AG04449 (cell line): ENCODE data around the gene ALAD.

Source experiments
- CTCF ChIA-PET: fragments of 350-600 bp; formaldehyde crosslinking; extraction: SDS; loops from one replicate; lab custom pipeline; 2021; ENCODE audit warnings: antibody characterized with exemption; lab: Yijun Ruan, JAX
- POLR2A ChIA-PET: fragments of 400-600, 350-600 bp; formaldehyde crosslinking; extraction: SDS; loops from one replicate; lab custom pipeline; 2020; ENCODE audit warnings: antibody characterized with exemption, inconsistent platforms; lab: Yijun Ruan, JAX
- DNase-seq: peaks from one replicate; pipeline ENCODE4 v3.0.0-alpha.2; 2010; ENCODE audit warnings: low read depth, low spot score
- H3K4me3 ChIP-seq: 2 replicates; pipeline ENCODE4 v1.5.1; 2011; ENCODE audit warnings: low read depth, mild to moderate bottlenecking, control low read depth, low read length
- TF ChIP-seq, protein P1 (sequence below): IDR thresholded peaks from one replicate; pipeline ENCODE4 v1.5.1; 2011; ENCODE audit warnings: mild to moderate bottlenecking, moderate library complexity, low read length, control low read depth, inconsistent platforms; ENCODE audit not compliant: insufficient read depth; ENCODE audit errors: missing control alignments

Gene ALAD

DNA sequence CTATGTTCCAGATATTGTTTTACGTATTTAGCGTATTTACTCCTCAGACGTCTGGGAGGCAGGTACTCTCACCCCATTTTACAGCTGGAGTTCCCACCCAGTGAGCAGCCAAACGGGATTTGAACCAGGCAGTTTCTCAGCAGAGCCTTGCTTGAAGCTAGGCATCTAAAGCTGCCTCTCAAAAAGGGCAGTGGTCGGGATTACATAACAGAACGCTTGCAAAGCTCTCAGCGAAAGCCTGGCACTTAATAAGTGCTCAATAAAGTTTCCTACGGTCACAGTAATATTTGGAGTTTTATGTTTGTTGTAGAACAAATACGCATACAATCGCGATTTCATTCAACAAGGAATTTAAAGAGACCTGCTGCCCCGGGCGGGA lies 52.0 kb downstream of the ALAD start:
- TF ChIP-seq, protein P1, sequence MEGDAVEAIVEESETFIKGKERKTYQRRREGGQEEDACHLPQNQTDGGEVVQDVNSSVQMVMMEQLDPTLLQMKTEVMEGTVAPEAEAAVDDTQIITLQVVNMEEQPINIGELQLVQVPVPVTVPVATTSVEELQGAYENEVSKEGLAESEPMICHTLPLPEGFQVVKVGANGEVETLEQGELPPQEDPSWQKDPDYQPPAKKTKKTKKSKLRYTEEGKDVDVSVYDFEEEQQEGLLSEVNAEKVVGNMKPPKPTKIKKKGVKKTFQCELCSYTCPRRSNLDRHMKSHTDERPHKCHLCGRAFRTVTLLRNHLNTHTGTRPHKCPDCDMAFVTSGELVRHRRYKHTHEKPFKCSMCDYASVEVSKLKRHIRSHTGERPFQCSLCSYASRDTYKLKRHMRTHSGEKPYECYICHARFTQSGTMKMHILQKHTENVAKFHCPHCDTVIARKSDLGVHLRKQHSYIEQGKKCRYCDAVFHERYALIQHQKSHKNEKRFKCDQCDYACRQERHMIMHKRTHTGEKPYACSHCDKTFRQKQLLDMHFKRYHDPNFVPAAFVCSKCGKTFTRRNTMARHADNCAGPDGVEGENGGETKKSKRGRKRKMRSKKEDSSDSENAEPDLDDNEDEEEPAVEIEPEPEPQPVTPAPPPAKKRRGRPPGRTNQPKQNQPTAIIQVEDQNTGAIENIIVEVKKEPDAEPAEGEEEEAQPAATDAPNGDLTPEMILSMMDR = no peak
- ChIA-PET POLR2A (no interaction called here), CTCF (interaction anchor here (2.2 to 3.0 kb wide), 5 partner anchors 10 to 309 kb away, joined by 5 to 18 read pairs (median 12); partner anchors contain the start of gene ALAD)
- H3K4me3 ChIP-seq = no peak overlapping the region
- no peak for DNase-seq

DNA sequence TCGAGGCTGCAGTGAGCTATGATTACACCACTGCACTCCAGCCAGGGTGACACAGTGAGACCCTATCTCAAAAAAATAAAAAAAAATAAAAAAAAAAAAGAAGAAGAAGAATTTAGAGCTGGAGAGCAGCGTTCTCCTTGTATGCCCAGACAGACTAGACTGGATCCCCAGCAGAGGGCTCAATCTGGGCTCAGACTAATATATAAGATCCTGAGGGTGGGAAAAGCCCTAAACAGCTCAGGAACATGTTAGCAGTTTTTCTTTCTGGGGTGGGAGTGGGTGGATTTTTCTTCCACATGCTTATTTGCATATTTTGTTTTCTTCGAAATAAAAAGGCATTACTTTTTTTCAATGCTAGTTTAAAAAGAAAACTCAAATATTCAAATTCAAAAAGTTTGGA lies 52.6 kb downstream of the ALAD start:
- no peak overlapping the region for H3K4me3 ChIP-seq
- CTCF ChIA-PET = interaction anchor here (1.1 to 3.0 kb wide), 4 partner anchors 36 to 310 kb away, joined by 3 to 18 read pairs (median 10); partner anchors contain the start of gene ALAD
- no peak for DNase-seq
- TF ChIP-seq, protein P1 = no peak
- POLR2A ChIA-PET = no interaction called here

DNA sequence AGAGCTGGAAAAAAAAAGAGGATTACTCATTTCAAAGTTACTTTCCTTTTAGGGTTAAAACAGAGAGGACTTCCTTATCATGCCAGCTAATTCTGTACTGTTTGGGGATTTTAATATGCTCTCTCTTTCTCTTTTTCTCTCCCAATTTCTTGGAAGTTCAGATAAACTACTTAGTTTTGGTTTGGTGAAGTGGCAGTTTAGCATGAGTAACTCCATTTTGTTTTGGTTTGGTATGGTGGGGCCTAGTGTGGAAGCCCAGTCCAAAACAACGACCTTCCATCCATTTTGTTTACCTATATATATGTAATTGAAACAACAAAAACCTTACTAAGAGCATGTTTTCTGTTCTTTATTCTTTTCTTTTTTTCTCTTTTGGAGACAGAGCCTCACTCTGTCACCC lies 55.4 kb downstream of the ALAD start:
- TF ChIP-seq, protein P1 = no peak
- no peak for DNase-seq
- ChIA-PET CTCF (interaction anchor here (0.6 to 1.5 kb wide), 5 partner anchors 11 to 54 kb away, joined by 3 to 5 read pairs (median 3); no protein-coding TSS in a partner anchor), POLR2A (no interaction called here)
- no peak overlapping the region for H3K4me3 ChIP-seq

DNA sequence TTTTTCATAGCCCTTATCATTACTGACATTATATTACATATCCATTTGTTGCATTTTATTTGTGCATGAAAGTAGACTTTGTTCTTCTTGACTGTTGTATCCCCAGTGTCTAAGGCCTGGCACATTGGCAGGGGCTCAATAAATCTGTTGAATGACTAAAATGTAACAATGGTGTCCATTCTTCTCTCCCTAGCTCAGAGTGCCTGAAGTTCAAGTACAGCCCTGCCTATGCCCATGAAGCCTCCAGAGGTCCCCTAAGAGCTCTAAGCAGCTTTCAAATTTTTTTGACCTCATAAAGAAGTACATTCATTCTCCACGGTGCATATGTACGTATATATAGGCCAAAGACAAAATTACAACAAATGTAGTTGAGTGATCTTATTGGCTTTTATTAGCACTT lies 55.9 kb downstream of the ALAD start:
- DNase-seq = no peak
- ChIA-PET POLR2A (no interaction called here), CTCF (interaction anchor here (1.3 to 1.5 kb wide), 3 partner anchors 12 to 55 kb away, joined by 3 to 5 read pairs (median 3); no protein-coding TSS in a partner anchor)

DNA sequence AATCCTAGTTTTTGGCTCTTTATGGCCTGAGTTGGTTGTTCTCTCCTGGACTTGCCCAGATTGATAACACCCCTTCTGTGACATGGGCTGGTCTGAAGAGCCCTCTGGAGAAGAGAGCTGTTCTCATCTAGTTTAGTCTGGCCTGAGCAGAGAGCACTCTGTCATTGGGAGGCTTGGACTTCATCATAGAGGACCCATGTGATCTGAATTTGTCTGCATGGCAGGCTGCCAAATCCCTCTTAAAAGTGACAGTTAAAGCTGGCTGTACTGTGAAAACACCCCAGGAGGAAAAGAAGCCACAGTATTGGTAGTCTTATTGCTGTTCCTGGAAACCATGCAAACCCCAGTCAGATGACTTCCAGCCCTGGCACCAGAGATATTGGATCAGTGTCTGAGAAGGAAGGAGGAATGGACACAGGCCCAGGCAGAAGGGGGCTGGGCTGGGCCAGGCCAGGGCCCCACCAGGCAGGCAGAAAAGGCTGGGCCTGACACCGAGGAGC lies 57.3 kb downstream of the ALAD start:
- POLR2A ChIA-PET = no interaction called here
- CTCF ChIA-PET = no interaction called here
- no peak for DNase-seq

More for the DNA sequence above, 55.9 kb downstream of the ALAD start:
- H3K4me3 ChIP-seq = no peak overlapping the region
- TF ChIP-seq, protein P1 = no peak

DNA sequence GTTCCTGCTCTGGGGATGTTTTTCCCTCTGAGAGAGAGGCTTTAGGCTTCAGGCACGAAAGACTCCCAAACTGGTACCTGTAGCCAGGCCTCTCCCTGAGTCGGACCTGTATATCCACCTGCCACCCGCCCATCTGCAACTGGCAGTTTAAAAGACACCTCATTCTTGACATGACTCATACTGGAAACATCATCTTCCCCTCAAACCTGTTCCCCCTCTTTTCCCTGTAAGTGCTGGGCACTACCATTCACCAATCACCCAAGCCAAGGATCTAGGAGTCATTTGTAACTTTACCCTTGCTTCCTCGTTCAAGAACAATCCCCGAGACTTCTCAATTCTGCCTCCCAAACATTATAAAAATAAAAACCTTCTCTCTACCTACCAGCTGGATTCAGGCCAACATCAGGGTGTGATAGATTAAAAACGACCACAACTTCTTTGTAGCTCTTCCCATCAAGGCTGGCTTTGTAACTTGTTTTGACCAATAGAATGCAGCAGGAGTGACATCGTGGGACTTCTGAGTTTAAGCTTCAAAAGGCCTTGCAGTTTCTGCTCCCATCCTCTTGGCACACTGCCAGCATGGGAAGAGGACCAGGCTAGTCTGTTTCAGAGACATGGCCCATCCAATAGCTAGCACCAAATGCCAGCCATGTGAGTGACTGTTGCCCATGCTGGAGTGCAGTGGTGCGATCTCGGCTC lies 59.2 kb downstream of the ALAD start:
- ChIA-PET CTCF (interaction anchor here (0.8 to 3.7 kb wide), 4 partner anchors 60 to 104 kb away, joined by 3 to 26 read pairs (median 4); partner anchors contain the start of gene ALAD), POLR2A (no interaction called here)
- DNase-seq = no peak
- H3K4me3 ChIP-seq = no peak overlapping the region
- TF ChIP-seq, protein P1 = no peak

More for the DNA sequence above, 57.3 kb downstream of the ALAD start:
- TF ChIP-seq, protein P1 = no peak
- no peak overlapping the region for H3K4me3 ChIP-seq
